Peyer's patch (tissue), 4 donors: ENCODE results near the gene OR51G2. TPM values are rescaled to one million over a fixed set of nuclear protein-coding genes. Genes with fewer than 3 reads are reported as not detected.

Experiments used
- DNase-seq, 3 donors: peaks; one replicate each; pipeline ENCODE4 v3.0.0-alpha.2; 2017 to 2019
- H3K27ac ChIP-seq, 4 donors: fragments of 200-600 bp; sonication (generic); one replicate each; pipeline ENCODE4 v1.5.1; 2016 to 2019
- H3K27me3 ChIP-seq, 2 donors: fragments of 200-600 bp; sonication (generic); one replicate each; pipeline ENCODE4 v1.5.1; 2019
- H3K36me3 ChIP-seq, 3 donors: fragments of 200-600 bp; sonication (generic); one replicate each; pipeline ENCODE4 v1.5.1; 2016 to 2019
- H3K4me1 ChIP-seq, 4 donors: fragments of 200-600 bp; sonication (generic); one replicate each; pipeline ENCODE4 v1.5.1; 2016 to 2019
- H3K4me3 ChIP-seq, 4 donors: fragments of 200-600 bp; sonication (generic); 1 replicate in 3 of 4; 2 replicates in 1 of 4; pipeline ENCODE4 v1.5.1; 2016 to 2019; ENCODE audit warnings: mild to moderate bottlenecking in 1 of 4
- H3K9me3 ChIP-seq, 4 donors: fragments of 200-600 bp; sonication (generic); one replicate each; pipeline ENCODE4 v1.5.1; 2016 to 2019; ENCODE audit warnings: mild to moderate bottlenecking in 1 of 4
- POLR2A ChIP-seq, 2 donors: fragments of 450-650 bp; IDR thresholded peaks; one replicate each; pipeline ENCODE4 v1.5.1; 2017; ENCODE audit warnings: antibody characterized with exemption in 2 of 2, mild to moderate bottlenecking in 2 of 2, moderate library complexity in 2 of 2
- total RNA-seq, 4 donors: library from RNA; depleted of rRNA; stranded (reverse); fragments of >200 nt; gene quantifications; one replicate each; pipeline ENCODE4 v1.1.0, GENCODE V29; 2016
- TF ChIP-seq, protein P1 (sequence below), 6 experiments: fragments of 450-650 bp in 4 of 6; fragments of 200-600 bp in 2 of 6; sonication (generic) in 1 of 6; IDR thresholded peaks; one replicate each; pipeline ENCODE4 v1.5.1; 2017 to 2019; ENCODE audit warnings: antibody characterized with exemption in 6 of 6, mild to moderate bottlenecking in 3 of 6, moderate library complexity in 1 of 6

OR51G2 gene
- total RNA-seq, 4 donors from 2014 or later = not detected

DNA sequence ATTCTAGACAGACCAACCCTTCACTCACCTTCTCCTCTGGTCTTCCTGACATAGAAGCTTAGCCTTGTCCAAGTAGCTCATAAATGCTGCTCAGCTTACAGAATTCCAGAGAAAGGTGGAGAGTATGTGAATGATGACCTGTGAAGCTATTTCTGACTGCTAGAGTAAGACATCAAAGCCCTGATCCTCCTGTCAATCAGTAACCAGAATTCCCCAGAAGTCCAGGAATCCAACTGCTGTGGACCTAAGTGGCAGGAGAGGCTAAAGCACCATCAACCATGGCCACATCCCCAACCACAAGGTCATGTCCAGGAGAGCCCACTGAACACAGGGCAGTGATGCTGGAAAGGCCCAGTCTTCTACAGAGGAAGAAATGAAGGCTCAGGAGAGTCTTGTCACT is 2.6 kb downstream of the OR51G2 start:
- Histone ChIP-seq H3K4me1 (no peaks in the 10 kb centered on the region), H3K36me3 (no peaks in the 10 kb centered on the region), H3K4me3 (no peak overlapping the region), H3K9me3 (no peaks in the 10 kb centered on the region), H3K27me3 (no peaks in the 10 kb centered on the region), H3K27ac (no peak overlapping the region)
- TF ChIP-seq, protein P1, sequence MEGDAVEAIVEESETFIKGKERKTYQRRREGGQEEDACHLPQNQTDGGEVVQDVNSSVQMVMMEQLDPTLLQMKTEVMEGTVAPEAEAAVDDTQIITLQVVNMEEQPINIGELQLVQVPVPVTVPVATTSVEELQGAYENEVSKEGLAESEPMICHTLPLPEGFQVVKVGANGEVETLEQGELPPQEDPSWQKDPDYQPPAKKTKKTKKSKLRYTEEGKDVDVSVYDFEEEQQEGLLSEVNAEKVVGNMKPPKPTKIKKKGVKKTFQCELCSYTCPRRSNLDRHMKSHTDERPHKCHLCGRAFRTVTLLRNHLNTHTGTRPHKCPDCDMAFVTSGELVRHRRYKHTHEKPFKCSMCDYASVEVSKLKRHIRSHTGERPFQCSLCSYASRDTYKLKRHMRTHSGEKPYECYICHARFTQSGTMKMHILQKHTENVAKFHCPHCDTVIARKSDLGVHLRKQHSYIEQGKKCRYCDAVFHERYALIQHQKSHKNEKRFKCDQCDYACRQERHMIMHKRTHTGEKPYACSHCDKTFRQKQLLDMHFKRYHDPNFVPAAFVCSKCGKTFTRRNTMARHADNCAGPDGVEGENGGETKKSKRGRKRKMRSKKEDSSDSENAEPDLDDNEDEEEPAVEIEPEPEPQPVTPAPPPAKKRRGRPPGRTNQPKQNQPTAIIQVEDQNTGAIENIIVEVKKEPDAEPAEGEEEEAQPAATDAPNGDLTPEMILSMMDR (IDR thresholded peaks at IDR 0.05) = no peak
- no peak for TF ChIP-seq POLR2A (IDR thresholded peaks at IDR 0.05)
- DNase-seq = no peak

DNA sequence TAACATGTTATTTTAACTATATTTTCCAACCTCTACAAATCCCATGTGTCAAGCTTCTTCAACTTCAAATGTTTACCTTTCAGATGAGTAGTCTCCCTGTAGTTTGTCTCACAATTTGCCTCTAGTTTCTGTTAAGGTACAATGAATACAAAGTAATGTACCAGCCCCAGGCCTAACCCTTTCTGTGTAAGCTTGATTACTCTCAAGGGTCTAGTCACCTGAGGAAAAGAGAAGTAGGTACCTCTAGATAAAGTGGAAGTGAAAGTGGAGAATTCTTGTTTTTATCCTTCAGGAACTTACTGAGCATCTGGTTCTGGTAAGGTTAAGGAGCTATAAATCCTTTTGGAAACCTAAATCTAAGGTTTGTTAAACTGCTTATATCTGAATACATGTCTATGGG is 15.7 kb downstream of the OR51G2 start, which contains the start of gene OR51A7:
Gene OR51A7, plus strand, starts transcription at position 300 of the 400 bp plus-strand sequence. CDS start 3,587 bp downstream, outside the sequence.
- Histone ChIP-seq H3K9me3 (no peaks in the 10 kb centered on the region), H3K36me3 (no peaks in the 10 kb centered on the region), H3K4me1 (no peaks in the 10 kb centered on the region), H3K4me3 (no peak within 1 kb of the TSS), H3K27me3 (no peaks in the 10 kb centered on the region), H3K27ac (no peak within 1 kb of the TSS)
- no peak for TF ChIP-seq POLR2A (IDR thresholded peaks at IDR 0.05)
- TF ChIP-seq, protein P1 (IDR thresholded peaks at IDR 0.05) = no peak
- no peak for DNase-seq

DNA sequence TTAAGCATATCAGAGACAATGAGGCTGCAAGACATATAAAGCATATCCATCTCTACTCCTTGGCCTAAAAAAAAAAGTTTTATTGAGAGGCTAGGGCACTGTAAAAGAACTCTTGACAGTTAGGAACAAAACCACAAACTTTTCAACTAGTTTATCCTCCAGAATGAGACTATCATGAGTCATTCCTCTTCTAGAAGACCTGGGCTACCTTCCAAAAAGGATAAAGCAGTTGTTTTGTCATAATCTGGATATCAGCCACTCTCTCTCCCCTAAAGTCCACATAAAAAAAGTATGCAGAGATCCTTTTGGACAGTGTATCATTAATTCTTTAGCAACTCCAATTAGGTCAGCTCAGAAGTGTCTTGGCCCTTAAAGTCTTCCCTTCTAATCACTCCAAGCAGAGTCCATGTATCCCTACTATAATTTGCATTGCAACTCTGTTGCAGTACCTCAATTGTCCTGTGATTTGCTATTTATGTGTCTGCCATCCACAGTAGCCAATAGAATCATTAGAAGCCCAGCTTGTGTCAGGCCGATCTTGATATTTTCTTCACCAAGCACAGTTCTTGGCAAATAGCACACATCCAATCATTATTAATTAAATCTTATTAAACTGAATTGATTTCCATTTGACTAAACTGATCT is 27.0 kb downstream of the OR51G2 start:
- no peak for DNase-seq
- H3K4me3 ChIP-seq = no peak overlapping the region
- H3K27ac ChIP-seq = no peak overlapping the region
- H3K9me3 ChIP-seq = no peaks in the 10 kb centered on the region
- H3K4me1 ChIP-seq = no peaks in the 10 kb centered on the region
- H3K36me3 ChIP-seq = no peaks in the 10 kb centered on the region
- no peaks in the 10 kb centered on the region for H3K27me3 ChIP-seq
- TF ChIP-seq, protein P1 (IDR thresholded peaks at IDR 0.05) = no peak
- TF ChIP-seq POLR2A (IDR thresholded peaks at IDR 0.05) = no peak

DNA sequence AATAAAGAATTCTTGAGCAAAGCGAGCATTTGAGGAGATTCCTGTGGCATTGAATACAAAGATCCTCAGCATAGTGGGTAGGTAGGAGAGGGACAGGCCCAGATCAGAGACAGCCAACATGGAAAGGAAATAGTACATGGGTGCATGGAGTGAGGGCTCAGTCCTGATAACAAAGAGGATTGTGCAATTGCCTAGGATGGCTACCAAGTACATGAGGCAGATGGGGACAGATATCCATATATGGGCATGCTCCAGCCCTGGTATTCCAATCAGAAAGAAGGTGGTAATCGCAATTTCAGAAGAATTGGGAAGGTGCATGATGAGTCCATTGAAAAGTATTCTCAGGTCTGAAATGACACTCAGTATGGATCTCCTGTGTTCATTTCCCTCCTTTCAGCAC is 28.9 kb downstream of the OR51G2 start:
- no peaks in the 10 kb centered on the region for H3K4me1 ChIP-seq
- H3K36me3 ChIP-seq = no peaks in the 10 kb centered on the region
- DNase-seq = no peak
- no peaks in the 10 kb centered on the region for H3K9me3 ChIP-seq
- no peak overlapping the region for H3K4me3 ChIP-seq
- TF ChIP-seq, protein P1 (IDR thresholded peaks at IDR 0.05) = no peak
- TF ChIP-seq POLR2A (IDR thresholded peaks at IDR 0.05) = no peak
- no peaks in the 10 kb centered on the region for H3K27me3 ChIP-seq
- no peak overlapping the region for H3K27ac ChIP-seq

DNA sequence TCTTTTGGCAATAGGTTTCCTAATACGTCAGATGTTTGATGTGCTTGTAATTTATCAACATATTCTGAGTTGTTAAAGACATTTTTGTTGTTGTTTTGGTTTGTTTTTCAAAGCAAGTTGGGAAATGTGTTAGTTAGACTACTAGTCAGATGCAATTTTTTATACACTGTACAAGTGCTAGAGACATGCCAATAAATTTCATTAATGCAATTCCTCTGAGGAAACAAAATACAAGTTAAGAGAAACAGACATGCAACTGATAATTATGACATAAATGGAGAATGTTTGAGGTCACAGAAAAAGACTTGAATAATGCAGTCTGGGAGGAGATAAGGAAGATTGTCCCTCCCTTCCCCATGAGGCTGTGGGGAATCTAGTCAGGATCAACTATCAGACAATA is 31.6 kb downstream of the OR51G2 start:
- DNase-seq = no peak
- Histone ChIP-seq H3K9me3 (no peaks in the 10 kb centered on the region), H3K4me1 (no peaks in the 10 kb centered on the region), H3K36me3 (no peaks in the 10 kb centered on the region), H3K4me3 (no peak overlapping the region), H3K27me3 (no peaks in the 10 kb centered on the region), H3K27ac (no peak overlapping the region)
- no peak for TF ChIP-seq POLR2A (IDR thresholded peaks at IDR 0.05)
- TF ChIP-seq, protein P1 (IDR thresholded peaks at IDR 0.05) = no peak
